MG63 (cell line): ENCODE measurements around the gene KRTAP5-4. TPM values are rescaled to one million over a fixed set of nuclear protein-coding genes. Genes with fewer than 3 reads are reported as not detected.
"Not testable (repeated sequence)": the region's sequence is repeated elsewhere in the genome, so short reads cannot be mapped to it uniquely, and the experiment has no call there.

Source experiments
- DNase-seq: peaks from one replicate; pipeline ENCODE4 v3.0.0-alpha.2; 2020
- H3K27me3 ChIP-seq: fragments of 250-450 bp; sonication (Bioruptor Pico); 2 replicates; pipeline ENCODE4 v1.5.1; 2020; ENCODE audit warnings: mild to moderate bottlenecking, moderate library complexity
- H3K36me3 ChIP-seq: fragments of 250-450 bp; sonication (Bioruptor Pico); 2 replicates; pipeline ENCODE4 v1.5.1; 2020; ENCODE audit warnings: mild to moderate bottlenecking, moderate library complexity
- H3K4me3 ChIP-seq: fragments of 250-450 bp; sonication (Bioruptor Pico); 2 replicates; pipeline ENCODE4 v1.5.1; 2020; ENCODE audit warnings: mild to moderate bottlenecking, moderate library complexity
- H3K9me3 ChIP-seq: fragments of 250-450 bp; sonication (Bioruptor Pico); 2 replicates; pipeline ENCODE4 v1.5.1; 2020; ENCODE audit warnings: mild to moderate bottlenecking, moderate library complexity
- total RNA-seq: library from RNA; depleted of rRNA; stranded (reverse); fragments of >200 nt; shearing (Covaris generic); gene quantifications from 2 replicates; pipeline ENCODE4 v1.2.3, GENCODE V29; 2014; ENCODE audit warnings: low replicate concordance

KRTAP5-4 gene
- total RNA-seq, 1 experiment from 2014 or later = not detected

DNA sequence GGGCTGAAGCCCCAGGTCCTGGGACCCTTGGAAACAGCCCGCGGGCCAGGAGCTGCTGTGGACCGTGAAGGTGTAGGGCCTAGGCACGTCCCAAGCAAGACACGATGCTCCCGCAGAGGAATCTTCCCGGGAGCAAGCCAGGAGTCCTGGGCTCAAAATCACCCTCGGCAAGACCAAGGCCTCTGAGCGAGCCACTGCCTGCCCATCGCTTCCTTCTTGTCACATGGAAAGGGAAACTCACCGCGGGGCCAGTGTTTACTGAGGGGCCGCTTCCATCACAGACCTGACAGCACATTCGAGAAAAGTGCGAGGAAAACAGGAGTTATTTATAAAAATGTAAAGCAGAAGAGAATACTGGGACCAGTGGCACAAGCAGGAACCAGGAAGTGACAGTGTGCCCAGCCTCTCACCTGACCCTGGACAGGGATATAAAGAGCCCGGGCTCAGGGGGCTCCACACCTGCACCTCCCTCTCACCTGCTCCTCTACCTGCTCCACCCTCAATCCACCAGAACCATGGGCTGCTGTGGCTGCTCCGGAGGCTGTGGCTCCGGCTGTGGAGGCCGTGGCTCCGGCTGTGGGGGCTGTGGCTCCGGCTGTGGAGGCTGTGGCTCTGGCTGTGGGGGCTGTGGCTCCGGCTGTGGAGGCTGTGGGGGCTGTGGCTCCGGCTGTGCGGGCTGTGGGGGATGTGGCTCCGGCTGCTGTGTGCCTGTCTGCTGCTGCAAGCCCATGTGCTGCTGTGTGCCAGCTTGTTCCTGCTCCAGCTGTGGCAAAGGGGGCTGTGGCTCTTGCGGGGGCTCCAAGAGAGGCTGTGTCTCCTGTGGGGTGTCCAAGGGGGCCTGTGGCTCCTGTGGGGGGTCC is 7.6 kb upstream of the KRTAP5-4 start, which contains the start of gene KRTAP5-5:
Gene KRTAP5-5, plus strand, starts transcription at position 450 of the 860 bp plus-strand sequence. Its CDS starts 66 bp downstream, at position 516.
- no peaks in the 10 kb centered on the region for H3K36me3 ChIP-seq
- DNase-seq = no peak
- H3K4me3 ChIP-seq = no peak within 1 kb of the TSS
- peaks cover 42% of the 10 kb centered on the region for H3K27me3 ChIP-seq
- no peaks in the 10 kb centered on the region for H3K9me3 ChIP-seq

- Histone ChIP-seq H3K9me3 (no peaks in the 10 kb centered on the region), H3K36me3 (no peaks in the 10 kb centered on the region), H3K4me3 (no peak overlapping the region), H3K27me3 (peaks cover 33% of the 10 kb centered on the region)
- DNase-seq = peak; percentile 49
These were observed 6.8 kb upstream of the KRTAP5-4 start for GRCh38 chr11:1628506-1629325.

DNA sequence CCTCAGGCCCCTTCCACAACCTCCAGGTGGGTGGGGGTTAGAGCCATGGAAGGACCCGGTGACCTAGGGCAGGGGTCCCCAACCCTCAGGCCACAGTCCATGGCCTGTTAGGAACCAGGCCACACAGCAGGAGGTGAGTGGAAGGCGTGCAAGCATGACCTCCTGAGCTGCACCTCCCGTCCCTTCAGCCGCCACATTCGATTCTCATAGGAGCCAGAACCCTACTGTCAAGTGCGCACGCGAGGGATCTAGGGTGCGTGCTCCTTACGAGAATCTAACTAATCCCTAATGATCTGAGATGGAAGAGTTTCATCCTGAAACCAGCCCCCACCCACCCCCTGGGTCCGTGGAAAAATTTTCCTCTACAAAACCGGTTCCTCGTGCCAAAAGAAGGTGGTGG is 3.6 kb upstream of the KRTAP5-4 start:
- H3K36me3 ChIP-seq = no peaks in the 10 kb centered on the region
- no peaks in the 10 kb centered on the region for H3K9me3 ChIP-seq
- peaks cover 20% of the 10 kb centered on the region for H3K27me3 ChIP-seq
- H3K4me3 ChIP-seq = no peak overlapping the region
- DNase-seq = no peak

GRCh38 chr11:1624621-1625020 is 2.7 kb upstream of the KRTAP5-4 start:
- no peaks in the 10 kb centered on the region for H3K36me3 ChIP-seq
- no peak overlapping the region for H3K4me3 ChIP-seq
- peaks cover 18% of the 10 kb centered on the region for H3K27me3 ChIP-seq
- DNase-seq = no peak
- no peaks in the 10 kb centered on the region for H3K9me3 ChIP-seq

DNA sequence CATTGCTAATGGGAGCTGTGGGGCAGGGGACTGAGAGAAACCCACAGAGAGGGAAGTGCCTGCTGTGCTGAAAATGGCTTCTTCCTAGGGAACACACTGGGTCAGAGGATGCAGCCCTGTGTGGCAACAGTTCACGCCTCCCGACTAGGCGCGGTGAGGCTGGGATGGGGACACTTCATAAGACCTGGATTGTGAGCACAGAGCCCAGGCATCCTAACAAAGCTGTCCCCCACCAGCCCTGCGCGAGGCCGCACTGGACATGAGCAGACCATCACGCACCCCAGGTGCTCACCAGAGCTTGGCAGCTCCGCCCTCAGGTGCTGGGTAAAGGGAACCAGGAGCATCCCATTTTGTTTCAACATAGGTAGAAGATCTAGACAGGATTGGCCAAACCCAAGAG is 1.8 kb upstream of the KRTAP5-4 start:
- Histone ChIP-seq H3K27me3 (peaks cover 11% of the 10 kb centered on the region), H3K36me3 (no peaks in the 10 kb centered on the region), H3K9me3 (no peaks in the 10 kb centered on the region), H3K4me3 (no peak overlapping the region)
- DNase-seq = no peak

GRCh38 chr11:1619449-1619848 is 2.5 kb downstream of the KRTAP5-4 start:
- Histone ChIP-seq H3K9me3 (no peaks in the 10 kb centered on the region), H3K36me3 (no peaks in the 10 kb centered on the region), H3K4me3 (no peak overlapping the region), H3K27me3 (peaks cover 13% of the 10 kb centered on the region)
- no peak for DNase-seq

GRCh38 chr11:1618231-1618630 is 3.7 kb downstream of the KRTAP5-4 start:
- Histone ChIP-seq H3K9me3 (no peaks in the 10 kb centered on the region), H3K36me3 (no peaks in the 10 kb centered on the region), H3K27me3 (peaks cover 13% of the 10 kb centered on the region), H3K4me3 (no peak overlapping the region)
- no peak for DNase-seq

- Histone ChIP-seq H3K4me3 (no peak within 1 kb of the TSS), H3K9me3 (no peaks in the 10 kb centered on the region), H3K27me3 (0 out of 2 replicates have a peak, but pooled peaks cover 2% of the 10 kb centered on the region), H3K36me3 (no peaks in the 10 kb centered on the region)
- no peak for DNase-seq
These were observed 13.6 kb downstream of the KRTAP5-4 start, which contains the start of gene KRTAP5-3 for GRCh38 chr11:1608363-1608762. Gene KRTAP5-3, minus strand, starts transcription at chr11:1608463. Its CDS starts 78 bp downstream, at chr11:1608385.

- not testable (repeated sequence) for H3K9me3 ChIP-seq, H3K27me3 ChIP-seq, H3K36me3 ChIP-seq, DNase-seq, H3K4me3 ChIP-seq
These were observed 14.0 kb downstream of the KRTAP5-4 start for GRCh38 chr11:1607901-1608300.

DNA sequence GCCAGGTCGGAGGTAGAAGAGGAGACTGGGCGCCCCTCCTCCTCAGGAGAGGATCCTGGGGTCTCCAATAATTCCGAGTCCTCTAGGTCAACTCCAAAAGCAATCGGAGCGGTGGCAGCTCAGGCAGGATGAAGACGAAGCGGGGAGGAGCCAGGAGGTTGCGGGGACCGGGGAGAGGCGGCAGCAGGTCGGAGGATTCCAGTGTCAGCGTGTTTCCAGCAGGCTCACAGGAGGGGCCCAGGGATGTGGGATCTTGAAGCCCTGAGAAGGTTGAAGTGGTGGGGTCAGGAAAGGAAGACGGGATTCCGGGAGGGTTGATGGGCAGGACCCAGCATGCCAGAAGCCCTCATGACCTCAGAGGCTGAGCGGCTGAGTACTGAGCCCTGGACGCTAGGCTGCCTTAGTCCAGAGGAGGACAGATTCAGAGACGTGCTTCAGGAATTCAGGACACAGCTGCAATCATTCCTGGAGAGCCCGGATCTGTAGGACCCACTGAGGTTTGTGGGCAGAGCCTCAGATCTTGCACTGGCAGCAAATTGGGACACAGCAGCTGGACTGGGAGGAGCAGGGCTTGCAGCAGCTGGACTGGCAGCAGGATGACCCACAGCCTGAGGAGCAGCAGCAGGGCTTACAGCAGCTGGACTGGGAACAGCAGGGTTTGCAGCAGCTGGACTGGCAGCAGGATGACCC is 14.6 kb downstream of the KRTAP5-4 start:
- not testable (repeated sequence) for H3K4me3 ChIP-seq, DNase-seq, H3K9me3 ChIP-seq, H3K36me3 ChIP-seq, H3K27me3 ChIP-seq

- not testable (repeated sequence) for H3K9me3 ChIP-seq, H3K4me3 ChIP-seq, DNase-seq, H3K27me3 ChIP-seq, H3K36me3 ChIP-seq
These were observed 16.0 kb downstream of the KRTAP5-4 start for GRCh38 chr11:1605923-1606322.

GRCh38 chr11:1604711-1605110 is 17.2 kb downstream of the KRTAP5-4 start:
- DNase-seq = no peak
- Histone ChIP-seq H3K4me3 (no peak overlapping the region), H3K27me3 (peaks cover 7% of the 10 kb centered on the region), H3K36me3 (no peaks in the 10 kb centered on the region), H3K9me3 (no peaks in the 10 kb centered on the region)

DNA sequence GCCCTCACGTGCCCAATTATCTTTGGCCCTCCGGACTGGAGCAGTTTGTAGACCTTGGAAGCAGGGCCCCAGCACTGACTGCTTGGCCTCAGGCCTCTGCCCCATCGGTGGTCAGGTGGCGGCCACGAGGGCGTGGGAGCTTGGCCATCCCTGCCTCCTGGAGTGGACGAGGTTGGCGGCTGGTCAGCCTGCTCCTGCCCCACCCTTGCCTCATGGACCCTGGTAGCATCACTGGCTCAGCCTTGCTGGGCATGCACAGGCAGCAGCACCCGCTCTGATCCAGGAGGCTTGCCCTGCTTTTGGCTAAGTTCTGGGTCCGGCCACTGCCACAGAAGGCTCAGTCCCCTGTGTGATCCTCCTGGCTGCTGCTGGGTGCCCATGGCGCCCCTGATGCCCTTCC is 17.8 kb downstream of the KRTAP5-4 start:
- H3K36me3 ChIP-seq = no peaks in the 10 kb centered on the region
- H3K4me3 ChIP-seq = no peak overlapping the region
- no peak for DNase-seq
- H3K9me3 ChIP-seq = no peaks in the 10 kb centered on the region
- peaks cover 13% of the 10 kb centered on the region for H3K27me3 ChIP-seq

GRCh38 chr11:1603629-1604028 is 18.3 kb downstream of the KRTAP5-4 start:
- Histone ChIP-seq H3K27me3 (peaks cover 14% of the 10 kb centered on the region), H3K36me3 (no peaks in the 10 kb centered on the region), H3K9me3 (no peaks in the 10 kb centered on the region), H3K4me3 (no peak overlapping the region)
- no peak for DNase-seq

DNA sequence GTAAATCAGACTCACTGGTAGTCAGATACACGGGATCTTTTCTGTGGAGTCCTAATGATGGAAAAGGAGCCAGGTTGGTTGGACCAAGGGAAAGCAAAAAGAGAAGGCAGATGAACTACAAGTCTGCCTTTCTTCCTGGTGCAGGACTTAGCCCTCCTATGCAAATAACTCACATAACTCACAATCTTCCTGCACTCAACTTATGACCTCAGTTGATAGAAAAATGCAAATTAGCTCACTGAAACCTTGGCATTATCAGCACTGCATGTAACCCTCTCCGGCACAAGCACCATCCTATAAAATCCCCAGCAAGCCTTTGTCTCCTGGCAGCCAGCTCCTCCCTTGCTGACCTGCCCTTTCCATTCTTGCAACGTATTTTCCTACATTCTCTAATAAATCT is 20.3 kb downstream of the KRTAP5-4 start:
- H3K9me3 ChIP-seq, H3K36me3 ChIP-seq, H3K4me3 ChIP-seq, DNase-seq: not testable (repeated sequence)
- peaks cover 14% of the 10 kb centered on the region for H3K27me3 ChIP-seq

DNA sequence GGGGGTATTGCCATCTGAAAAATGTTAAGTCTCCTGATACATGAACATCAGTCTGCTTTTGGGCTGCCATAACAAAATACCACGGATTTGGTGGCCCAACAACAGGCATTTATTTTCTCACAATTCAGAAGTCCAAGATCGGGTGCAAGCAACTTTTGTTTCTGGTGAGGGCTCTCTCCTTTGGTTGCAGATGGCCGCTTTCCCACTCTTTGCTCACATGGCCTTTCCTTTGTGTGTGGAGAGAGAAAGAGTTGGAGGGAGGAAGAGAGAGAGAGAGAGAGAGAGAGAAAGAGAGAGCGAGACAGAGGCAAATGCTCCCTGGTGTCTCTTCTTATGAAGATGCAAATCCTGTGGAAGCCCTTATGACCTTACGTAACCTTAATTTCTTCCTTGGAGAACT is 21.3 kb downstream of the KRTAP5-4 start:
- peaks cover 14% of the 10 kb centered on the region for H3K27me3 ChIP-seq
- no peak overlapping the region for H3K4me3 ChIP-seq
- H3K36me3 ChIP-seq = no peaks in the 10 kb centered on the region
- no peak for DNase-seq
- H3K9me3 ChIP-seq = no peaks in the 10 kb centered on the region

GRCh38 chr11:1598816-1599215 is 23.1 kb downstream of the KRTAP5-4 start:
- no peaks in the 10 kb centered on the region for H3K36me3 ChIP-seq
- H3K4me3 ChIP-seq = no peak overlapping the region
- no peaks in the 10 kb centered on the region for H3K9me3 ChIP-seq
- peaks cover 19% of the 10 kb centered on the region for H3K27me3 ChIP-seq
- DNase-seq = no peak
